GM12873 (cell line): Measurements from ENCODE around the gene GON4L.

Experiments used
- TF ChIP-seq, protein P1 (sequence below): IDR thresholded peaks from 2 replicates; pipeline ENCODE4 v1.5.1; 2012; ENCODE audit warnings: low read depth, mild to moderate bottlenecking, moderate library complexity, low read length, control low read depth; ENCODE audit not compliant: insufficient read depth; ENCODE audit errors: missing control alignments

GON4L gene

DNA sequence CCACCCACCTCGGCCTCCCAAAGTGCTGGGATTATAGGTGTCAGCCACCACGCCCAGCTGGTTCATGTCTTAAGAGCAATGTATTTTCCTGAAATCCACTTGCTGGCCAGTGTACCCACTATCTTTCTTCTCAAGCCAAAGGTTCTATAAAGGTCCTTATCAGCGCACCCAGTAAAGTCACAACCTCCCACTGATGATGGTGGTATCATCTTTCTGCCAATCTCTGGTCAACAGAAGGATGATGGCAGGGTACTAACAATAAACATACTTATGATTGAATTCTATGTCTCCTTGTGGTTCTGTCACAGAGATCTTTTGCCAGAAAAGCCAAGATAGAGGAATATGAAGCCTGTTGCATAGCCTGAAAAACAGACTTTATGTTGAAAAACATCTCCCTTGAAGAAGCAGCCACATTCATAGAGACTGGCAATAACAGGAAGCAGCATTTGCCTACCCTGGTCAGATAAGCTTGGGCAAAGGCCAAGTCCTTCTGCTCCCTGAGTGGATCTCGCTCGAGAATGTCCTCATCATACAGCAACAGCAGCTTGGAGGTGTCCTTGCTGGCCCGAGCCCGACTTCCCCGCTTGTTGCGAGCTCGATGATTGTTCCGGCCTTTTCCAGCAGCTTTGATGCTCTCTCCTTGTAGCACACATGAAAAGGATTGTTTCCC is 95.1 kb downstream of the GON4L start:
- TF ChIP-seq, protein P1, sequence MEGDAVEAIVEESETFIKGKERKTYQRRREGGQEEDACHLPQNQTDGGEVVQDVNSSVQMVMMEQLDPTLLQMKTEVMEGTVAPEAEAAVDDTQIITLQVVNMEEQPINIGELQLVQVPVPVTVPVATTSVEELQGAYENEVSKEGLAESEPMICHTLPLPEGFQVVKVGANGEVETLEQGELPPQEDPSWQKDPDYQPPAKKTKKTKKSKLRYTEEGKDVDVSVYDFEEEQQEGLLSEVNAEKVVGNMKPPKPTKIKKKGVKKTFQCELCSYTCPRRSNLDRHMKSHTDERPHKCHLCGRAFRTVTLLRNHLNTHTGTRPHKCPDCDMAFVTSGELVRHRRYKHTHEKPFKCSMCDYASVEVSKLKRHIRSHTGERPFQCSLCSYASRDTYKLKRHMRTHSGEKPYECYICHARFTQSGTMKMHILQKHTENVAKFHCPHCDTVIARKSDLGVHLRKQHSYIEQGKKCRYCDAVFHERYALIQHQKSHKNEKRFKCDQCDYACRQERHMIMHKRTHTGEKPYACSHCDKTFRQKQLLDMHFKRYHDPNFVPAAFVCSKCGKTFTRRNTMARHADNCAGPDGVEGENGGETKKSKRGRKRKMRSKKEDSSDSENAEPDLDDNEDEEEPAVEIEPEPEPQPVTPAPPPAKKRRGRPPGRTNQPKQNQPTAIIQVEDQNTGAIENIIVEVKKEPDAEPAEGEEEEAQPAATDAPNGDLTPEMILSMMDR, result no peak

- TF ChIP-seq, protein P1, result no peak
Observed at GRCh38 chr1:155760751-155761475, 96.1 kb downstream of the GON4L start.

DNA sequence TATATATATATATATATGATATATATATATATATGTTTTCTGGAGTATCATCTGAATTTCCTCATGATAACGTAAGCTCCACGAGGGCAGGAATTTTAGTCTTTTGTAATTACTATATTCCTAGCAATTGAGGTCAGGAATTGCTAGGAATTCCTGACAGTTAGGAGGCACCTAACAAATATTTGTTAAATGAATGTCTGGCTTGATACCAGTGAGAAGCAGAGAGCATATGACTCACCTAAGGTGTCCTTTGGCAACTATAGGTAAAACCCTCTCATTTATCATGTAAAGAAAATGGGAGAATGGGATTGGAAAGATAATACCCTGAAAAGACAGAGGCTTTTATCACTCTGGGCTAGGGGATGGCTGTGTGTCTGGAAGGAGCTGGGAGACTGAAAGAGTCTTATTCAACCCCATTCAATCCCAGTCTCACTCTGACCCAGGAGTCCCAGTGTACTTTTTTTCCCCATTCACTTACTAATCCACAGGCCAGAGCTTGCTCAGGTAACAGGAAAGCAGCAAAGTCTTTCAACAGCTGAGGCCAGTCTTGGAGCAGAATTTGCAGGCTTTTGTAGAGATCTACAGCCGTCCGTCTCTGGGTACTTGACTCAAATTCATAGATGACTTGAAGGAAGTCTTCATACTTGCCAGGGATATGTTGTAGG is 96.9 kb downstream of the GON4L start:
- TF ChIP-seq, protein P1, result no peak

DNA sequence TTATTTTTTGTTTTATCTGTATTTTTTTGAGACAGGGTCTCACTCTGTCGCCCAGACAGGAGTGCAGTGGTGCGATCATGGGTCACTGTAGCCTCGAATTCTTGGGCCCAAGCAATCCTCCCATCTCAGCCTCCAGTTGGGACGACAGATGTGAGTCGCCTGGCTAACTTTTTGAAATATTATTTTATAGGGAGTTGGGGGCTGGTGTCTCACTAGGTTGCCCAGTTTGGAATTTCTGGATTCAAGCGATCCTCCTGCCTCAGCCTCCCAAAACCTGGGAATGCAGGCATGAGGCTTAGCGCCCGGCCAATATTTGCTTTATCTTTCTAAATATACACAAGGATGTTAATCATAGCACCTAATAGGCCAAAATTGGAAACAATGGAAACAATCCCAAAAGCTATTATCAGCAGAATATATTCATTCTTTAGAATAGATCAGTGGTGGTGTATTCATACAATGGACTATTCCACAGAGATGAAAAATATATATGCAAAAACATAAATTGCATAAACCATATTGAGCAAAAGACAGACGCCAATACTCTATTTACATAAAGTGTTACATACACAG is 112.2 kb downstream of the GON4L start:
- TF ChIP-seq, protein P1, result no peak

- TF ChIP-seq, protein P1, result no peak
Observed at GRCh38 chr1:155741908-155742307, 115.1 kb downstream of the GON4L start.

DNA sequence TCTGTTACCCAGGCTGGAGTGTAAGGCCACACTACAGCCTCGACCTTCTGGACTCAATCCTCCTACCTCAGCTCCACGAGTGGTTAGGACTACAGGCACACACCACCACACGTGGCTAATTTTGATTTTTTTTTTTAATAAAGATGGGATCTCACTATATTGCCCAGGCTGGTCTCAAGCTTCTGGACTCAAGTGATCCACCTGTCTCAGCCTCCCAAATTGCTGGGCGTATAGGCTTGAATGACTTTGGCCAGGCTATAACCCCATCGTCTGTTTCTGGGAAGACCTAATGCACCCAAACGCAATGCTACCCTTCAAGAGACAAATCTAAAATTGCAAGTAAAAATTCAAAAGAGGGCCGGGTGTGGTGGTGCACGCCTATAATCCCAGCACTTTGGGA is 116.0 kb downstream of the GON4L start:
- TF ChIP-seq, protein P1, result no peak
